HAP-1 (cell line): ENCODE measurements around the gene MYPOP.

Experiments
- DNase-seq, 2 experiments: peaks; one replicate each; pipeline ENCODE4 v3.0.0-alpha.2; 2016 to 2020; ENCODE audit warnings: low spot score in 2 of 2
- H3K27me3 ChIP-seq: fragments of 250-450 bp; sonication (Bioruptor Pico); 2 replicates; pipeline ENCODE4 v1.5.1; 2020; ENCODE audit warnings: low read depth, mild to moderate bottlenecking, moderate library complexity
- H3K36me3 ChIP-seq: fragments of 250-450 bp; sonication (Bioruptor Pico); replicated peaks from 2 replicates; pipeline ENCODE4 v1.5.1; 2020; ENCODE audit warnings: mild to moderate bottlenecking
- H3K4me1 ChIP-seq: fragments of 250-450 bp; sonication (Bioruptor Pico); 2 replicates; pipeline ENCODE4 v1.5.1; 2020; ENCODE audit warnings: mild to moderate bottlenecking
- H3K4me3 ChIP-seq: fragments of 250-450 bp; sonication (Bioruptor Pico); 2 replicates; pipeline ENCODE4 v1.5.1; 2020; ENCODE audit warnings: mild to moderate bottlenecking, moderate library complexity
- H3K9me3 ChIP-seq: fragments of 250-450 bp; sonication (Bioruptor Pico); 2 replicates; pipeline ENCODE4 v1.5.1; 2020; ENCODE audit warnings: mild to moderate bottlenecking, moderate library complexity
- in situ Hi-C: fragments of 300-500 bp; cut with MboI; formaldehyde crosslinking; loops from 3 replicates; pipeline ENCODE4 v1.14.3; 2020; ENCODE audit warnings: low sequenced_read_pairs, inconsistent platforms, mixed read lengths

The MYPOP gene

DNA sequence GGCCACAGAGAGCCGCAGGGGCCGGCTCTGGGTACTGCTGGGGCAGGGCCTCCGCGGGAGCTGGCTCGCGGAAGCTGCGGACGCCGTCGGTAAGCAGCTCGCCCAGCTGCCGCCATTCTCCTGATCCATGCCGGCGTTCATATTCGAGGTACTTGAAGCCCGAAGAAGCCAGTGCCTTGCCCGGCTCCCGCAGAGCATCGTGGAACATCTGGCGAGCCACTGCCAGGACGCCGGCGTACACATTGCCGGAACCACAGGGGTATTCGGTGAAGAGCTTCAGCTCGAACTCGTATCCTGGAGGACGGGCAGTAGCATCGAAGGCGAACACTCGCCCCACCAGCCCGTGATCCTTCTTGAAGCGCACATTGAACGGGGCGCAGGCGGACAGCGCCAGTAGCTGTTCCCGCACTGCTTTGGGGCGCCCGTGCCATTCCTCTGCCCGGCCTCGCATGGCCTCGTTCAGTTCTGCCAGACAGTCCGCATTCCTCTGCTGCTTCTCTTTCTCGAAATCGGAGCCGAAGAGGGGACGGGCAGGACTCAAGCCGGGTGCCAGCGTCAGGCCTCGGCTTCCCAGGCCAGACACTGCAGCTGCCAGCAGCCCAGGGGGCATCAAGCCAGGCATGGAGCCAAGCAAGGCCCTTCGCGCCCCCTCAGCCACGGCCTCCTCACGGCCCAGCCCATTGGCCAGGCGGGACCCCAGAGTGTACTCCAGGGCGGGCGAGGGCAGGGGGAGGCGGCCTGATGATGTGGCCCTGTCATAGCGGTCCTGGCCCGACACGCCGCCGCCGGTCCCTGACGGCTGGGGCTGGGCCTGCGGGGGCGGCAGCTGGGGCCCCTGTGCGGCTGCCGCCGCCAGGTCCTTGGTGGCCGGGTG is 17.5 kb downstream of the MYPOP start:
- Histone ChIP-seq H3K9me3 (no peaks in the 10 kb centered on the region), H3K4me3 (peak overlapping the region; percentile 50), H3K4me1 (peaks cover 19% of the 10 kb centered on the region), H3K36me3 (peaks cover 14% of the 10 kb centered on the region; the same call in 1 of the 2 replicates), H3K27me3 (no peaks in the 10 kb centered on the region)
- in situ Hi-C loops: no loop called here
- peak in 1 of 2 experiments; percentile 41 for DNase-seq

DNA sequence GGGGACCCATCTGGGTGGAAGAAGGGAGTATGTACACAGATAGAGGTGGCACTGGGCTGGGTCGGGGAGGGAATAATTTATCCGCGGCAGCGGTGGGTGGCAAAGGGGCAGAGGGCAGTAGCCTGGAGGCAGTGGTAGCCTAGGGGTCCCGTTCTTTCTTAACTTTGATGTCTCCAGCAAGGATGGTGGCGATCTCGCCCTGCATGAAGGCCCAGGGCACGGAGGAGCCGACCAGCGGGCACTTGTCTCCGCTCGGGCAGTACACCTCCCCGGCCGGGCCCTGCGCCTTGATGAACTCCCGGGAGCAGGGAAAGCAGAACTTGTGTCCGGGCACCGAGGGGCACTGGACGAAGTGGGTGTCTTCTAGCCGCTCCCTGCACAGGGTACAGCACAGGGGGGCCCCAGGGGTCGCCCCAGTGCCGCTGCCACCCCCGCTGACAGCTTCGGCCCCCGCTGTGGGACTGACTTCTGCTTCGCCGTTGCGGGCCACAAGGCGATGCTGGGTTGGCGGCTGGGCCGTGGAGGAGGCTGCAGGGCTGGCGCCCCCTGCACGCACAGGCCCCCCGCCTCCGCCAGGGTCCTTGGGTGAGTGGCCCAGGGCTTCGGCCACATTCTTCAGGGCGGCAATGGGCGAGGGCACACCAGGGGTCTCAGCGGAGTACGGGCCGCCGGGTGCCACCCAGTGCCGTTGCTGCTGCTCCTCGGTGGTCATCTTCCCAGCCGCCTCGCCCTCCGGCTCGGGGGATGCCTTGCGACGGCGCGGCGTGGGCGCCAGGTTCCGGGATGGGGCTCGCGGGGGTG is 18.3 kb downstream of the MYPOP start:
- no peak for DNase-seq
- H3K4me3 ChIP-seq: no peak overlapping the region
- in situ Hi-C loops: no loop called here
- H3K36me3 ChIP-seq: peaks cover 14% of the 10 kb centered on the region; the same call in 1 of the 2 replicates
- no peaks in the 10 kb centered on the region for H3K9me3 ChIP-seq
- peaks cover 19% of the 10 kb centered on the region for H3K4me1 ChIP-seq
- H3K27me3 ChIP-seq: no peaks in the 10 kb centered on the region

DNA sequence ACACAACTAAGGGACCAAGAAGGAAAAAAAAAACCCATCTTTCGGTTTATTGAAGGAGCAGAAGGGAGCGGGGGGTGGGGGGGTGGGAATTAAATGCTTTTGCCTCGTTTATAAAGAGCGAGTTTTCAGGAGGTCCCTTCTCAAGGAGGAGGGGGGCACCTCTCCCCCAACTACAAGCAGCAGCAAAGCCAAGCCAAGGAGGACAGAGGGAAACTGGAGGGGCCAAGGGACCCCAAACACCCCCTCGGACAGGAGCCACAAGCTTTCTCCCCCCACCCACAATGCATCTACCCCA is 18.9 kb downstream of the MYPOP start:
- no peak for DNase-seq
- in situ Hi-C loops: no loop called here
- Histone ChIP-seq H3K4me3 (no peak overlapping the region), H3K4me1 (peaks cover 19% of the 10 kb centered on the region), H3K9me3 (no peaks in the 10 kb centered on the region), H3K36me3 (peaks cover 14% of the 10 kb centered on the region; the same call in 1 of the 2 replicates), H3K27me3 (no peaks in the 10 kb centered on the region)

GRCh38 chr19:45882652-45883585 is 19.5 kb downstream of the MYPOP start:
- in situ Hi-C loops: no loop called here
- Histone ChIP-seq H3K36me3 (peaks cover 14% of the 10 kb centered on the region; the same call in 1 of the 2 replicates), H3K9me3 (no peaks in the 10 kb centered on the region), H3K4me1 (peaks cover 19% of the 10 kb centered on the region), H3K4me3 (peak overlapping the region; percentile 9; the same call in 1 of the 2 replicates), H3K27me3 (no peaks in the 10 kb centered on the region)
- DNase-seq: peak; percentile 74 to 91

DNA sequence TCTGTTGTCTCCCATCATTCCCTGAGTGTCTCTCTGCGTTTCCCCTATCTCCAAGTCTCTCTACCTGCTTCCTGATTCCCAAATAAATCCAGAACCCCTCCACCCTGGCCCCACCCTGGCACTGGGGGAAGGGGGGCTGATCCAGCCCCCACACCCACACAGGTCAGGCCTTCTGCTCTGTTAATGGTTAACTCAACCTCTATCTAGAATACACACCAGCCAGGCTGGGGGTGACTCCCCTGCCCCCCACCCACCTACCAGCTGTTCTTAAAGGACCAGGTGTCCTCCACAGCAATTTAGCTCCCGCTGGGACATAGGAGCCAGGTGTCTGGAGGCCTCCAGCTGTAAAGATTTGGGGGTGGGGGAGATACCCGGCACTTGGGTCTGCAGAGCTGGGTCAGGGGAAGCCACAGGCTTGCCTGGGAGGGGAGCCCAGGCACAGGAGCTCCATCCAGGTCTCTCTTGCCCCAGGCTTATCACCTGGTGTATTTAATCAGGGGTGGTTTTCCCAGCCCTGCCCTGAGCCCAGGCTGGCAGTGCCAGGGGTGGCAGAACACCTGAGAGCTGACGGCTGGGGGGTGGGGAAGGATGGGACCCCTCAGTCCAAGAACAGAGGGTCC is 20.4 kb downstream of the MYPOP start:
- in situ Hi-C loops: no loop called here
- Histone ChIP-seq H3K36me3 (peaks cover 14% of the 10 kb centered on the region; the same call in 1 of the 2 replicates), H3K27me3 (no peaks in the 10 kb centered on the region), H3K4me3 (no peak overlapping the region), H3K4me1 (peaks cover 16% of the 10 kb centered on the region), H3K9me3 (no peaks in the 10 kb centered on the region)
- DNase-seq: no peak

DNA sequence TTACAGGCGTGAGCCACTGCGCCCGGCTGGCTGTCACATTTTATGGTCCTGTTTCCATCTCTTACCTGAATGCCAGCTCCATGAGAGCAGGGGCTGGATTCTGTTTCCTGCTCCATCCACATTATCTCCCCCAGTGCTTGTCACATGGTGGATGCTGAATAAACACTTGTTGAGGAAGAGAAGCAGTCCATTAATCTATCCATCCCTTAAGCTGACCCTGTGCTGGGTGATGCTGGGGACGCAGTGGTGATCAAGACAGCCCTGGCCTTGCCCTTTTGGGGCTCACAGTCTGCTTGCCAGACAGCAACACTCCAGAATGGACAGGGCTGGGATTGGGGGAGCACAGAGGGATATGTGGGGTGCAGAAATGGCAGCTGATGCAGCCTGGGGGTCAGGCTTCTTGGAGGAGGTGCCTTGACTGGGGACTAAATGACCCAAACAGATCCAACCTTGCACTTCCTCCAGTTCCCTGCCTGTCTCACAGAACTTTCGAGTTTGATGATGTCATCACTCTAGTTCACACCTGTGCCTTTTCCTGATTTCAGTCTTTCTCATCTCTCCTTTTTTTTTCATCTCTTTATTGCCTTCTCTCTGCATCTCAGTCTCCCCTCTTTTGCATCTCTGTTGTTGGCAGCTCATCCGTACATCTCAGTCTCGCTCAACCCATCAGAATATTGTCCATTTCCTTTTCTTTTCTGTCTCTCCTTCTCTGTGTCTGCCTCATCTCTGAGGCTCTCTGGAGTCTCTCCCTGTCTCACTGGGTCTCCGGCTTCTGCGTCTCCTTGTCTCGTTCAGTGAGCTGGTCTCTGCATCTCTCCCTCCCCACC is 21.1 kb downstream of the MYPOP start:
- Histone ChIP-seq H3K9me3 (no peaks in the 10 kb centered on the region), H3K36me3 (peaks cover 14% of the 10 kb centered on the region; the same call in 1 of the 2 replicates), H3K4me3 (no peak overlapping the region), H3K27me3 (peaks cover under 1% of the 10 kb centered on the region; the same call in 1 of the 2 replicates), H3K4me1 (peaks cover 15% of the 10 kb centered on the region)
- in situ Hi-C loops: no loop called here
- no peak for DNase-seq

GRCh38 chr19:45879971-45880370 is 22.4 kb downstream of the MYPOP start:
- in situ Hi-C loops: no loop called here
- no peak for DNase-seq
- peaks cover 11% of the 10 kb centered on the region for H3K4me1 ChIP-seq
- H3K9me3 ChIP-seq: no peaks in the 10 kb centered on the region
- H3K27me3 ChIP-seq: peaks cover 4% of the 10 kb centered on the region; the same call in 1 of the 2 replicates
- peaks cover 14% of the 10 kb centered on the region; the same call in 1 of the 2 replicates for H3K36me3 ChIP-seq
- no peak overlapping the region for H3K4me3 ChIP-seq

GRCh38 chr19:45879055-45879454 is 23.4 kb downstream of the MYPOP start:
- Histone ChIP-seq H3K9me3 (no peaks in the 10 kb centered on the region), H3K27me3 (peaks cover 4% of the 10 kb centered on the region; the same call in 1 of the 2 replicates), H3K4me3 (no peak overlapping the region), H3K36me3 (peaks cover 7% of the 10 kb centered on the region; the same call in 1 of the 2 replicates), H3K4me1 (peaks cover 7% of the 10 kb centered on the region)
- no peak for DNase-seq
- in situ Hi-C loops: no loop called here

DNA sequence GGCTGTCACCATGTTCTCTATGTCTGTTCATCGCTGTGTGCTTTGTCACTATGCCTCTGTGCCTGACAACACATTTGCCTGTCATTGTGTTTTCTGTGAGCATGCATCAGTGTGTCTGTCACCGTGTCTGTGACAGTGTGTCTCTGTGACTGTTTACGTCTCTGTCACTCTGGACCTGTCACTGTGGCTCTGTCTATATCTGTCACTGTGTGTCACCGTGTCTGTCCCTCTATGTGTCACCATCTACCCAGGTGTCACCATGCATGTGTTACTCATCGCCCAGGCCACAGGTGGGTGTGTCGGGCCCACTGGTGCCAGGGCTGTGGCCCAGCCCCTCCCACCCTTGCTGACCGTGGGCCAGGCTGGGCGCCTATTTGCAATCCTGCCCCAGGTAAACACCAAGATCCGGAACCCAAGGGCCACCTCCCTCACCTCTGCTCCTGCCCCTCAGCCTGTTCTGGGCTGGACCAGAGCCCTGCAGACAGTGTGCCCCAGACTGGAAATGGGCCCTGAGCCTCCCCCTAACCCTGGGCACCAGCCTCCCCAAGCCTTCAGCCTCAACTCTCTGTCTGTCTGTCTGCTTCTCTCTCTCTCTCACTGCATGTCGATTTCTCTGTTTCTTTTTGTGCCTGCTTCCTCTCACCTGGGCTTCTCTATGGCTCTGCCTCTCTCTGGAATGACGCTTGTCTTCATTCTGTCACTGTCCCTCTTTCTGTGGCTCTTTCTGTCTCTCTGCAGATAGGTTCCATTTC is 24.2 kb downstream of the MYPOP start:
- Histone ChIP-seq H3K4me3 (no peak overlapping the region), H3K4me1 (peaks cover 3% of the 10 kb centered on the region; the same call in 1 of the 2 replicates), H3K27me3 (peaks cover 4% of the 10 kb centered on the region; the same call in 1 of the 2 replicates), H3K9me3 (no peaks in the 10 kb centered on the region), H3K36me3 (0 out of 2 replicates have a peak, but pooled peaks cover 3% of the 10 kb centered on the region)
- DNase-seq: no peak
- in situ Hi-C loops: no loop called here

DNA sequence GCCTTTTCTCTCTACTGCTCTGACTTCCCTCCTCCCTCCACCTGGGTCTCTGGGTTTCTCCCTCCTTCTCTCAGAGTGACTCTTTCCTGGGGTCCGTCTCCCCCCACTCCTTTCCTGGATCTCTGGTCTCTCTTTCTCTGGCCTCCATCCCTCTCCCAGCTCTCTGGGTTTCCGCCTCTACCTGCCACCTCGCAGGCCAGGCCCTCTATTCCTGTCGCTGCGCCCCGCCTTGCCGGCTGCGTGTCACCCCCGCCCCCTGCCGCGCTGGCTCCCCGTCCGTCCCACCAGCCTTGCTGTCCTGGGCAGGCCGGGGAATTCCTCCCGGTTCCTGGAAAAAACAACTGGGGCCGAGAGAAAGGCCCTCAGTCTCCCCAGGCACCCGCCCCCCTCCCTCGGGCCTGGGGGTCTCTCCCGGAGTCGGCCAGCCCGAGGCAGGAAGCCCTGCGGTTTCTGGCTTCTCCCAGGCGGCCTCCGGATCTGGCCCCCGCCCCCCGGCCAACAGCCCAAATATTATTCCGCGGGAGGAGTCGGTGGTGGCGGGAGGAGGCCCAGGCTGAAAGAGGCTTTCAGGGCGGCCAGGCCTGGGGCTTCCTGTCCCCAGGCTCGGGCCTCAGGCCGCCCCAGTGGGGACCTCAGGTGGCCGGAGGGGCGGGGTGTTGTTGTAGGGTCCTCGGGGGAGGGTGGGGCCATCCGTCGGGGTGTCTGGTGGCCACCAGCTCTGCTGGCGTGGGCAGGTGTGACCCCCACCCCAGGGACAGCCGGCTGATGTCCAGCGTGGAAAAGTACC is 25.8 kb downstream of the MYPOP start:
- in situ Hi-C loops: no loop called here
- H3K27me3 ChIP-seq: peaks cover 4% of the 10 kb centered on the region; the same call in 1 of the 2 replicates
- no peaks in the 10 kb centered on the region for H3K9me3 ChIP-seq
- no peak overlapping the region for H3K4me3 ChIP-seq
- no peaks in the 10 kb centered on the region for H3K36me3 ChIP-seq
- H3K4me1 ChIP-seq: no peaks in the 10 kb centered on the region
- DNase-seq: no peak

- Histone ChIP-seq H3K9me3 (no peaks in the 10 kb centered on the region), H3K4me1 (no peaks in the 10 kb centered on the region), H3K4me3 (no peak overlapping the region), H3K36me3 (no peaks in the 10 kb centered on the region), H3K27me3 (peaks cover 4% of the 10 kb centered on the region; the same call in 1 of the 2 replicates)
- no peak for DNase-seq
- in situ Hi-C loops: no loop called here
Measured at GRCh38 chr19:45876161-45876410, 26.3 kb downstream of the MYPOP start.
